Measurements from ENCODE around the gene ATP4B.

Gene ATP4B

GRCh38 chr13:113657851-113658741 is at the start of gene ATP4B:
TSS of gene ATP4B (minus strand) at chr13:113658198. CDS start at chr13:113658144, 54 bp downstream.
- DNase-seq, result no peak

- no peak for DNase-seq
These were observed 14.1 kb upstream of the ATP4B start for GRCh38 chr13:113672002-113672651.

- DNase-seq, result no peak
These were observed 13.3 kb upstream of the ATP4B start for GRCh38 chr13:113671066-113672001.

- no peak for DNase-seq
These were observed 12.5 kb upstream of the ATP4B start for GRCh38 chr13:113670541-113670940.

GRCh38 chr13:113669755-113670341 is 11.8 kb upstream of the ATP4B start:
- no peak for DNase-seq

- no peak for DNase-seq
These were observed 11.3 kb upstream of the ATP4B start for GRCh38 chr13:113669231-113669754.

GRCh38 chr13:113668491-113668971 is 10.5 kb upstream of the ATP4B start:
- DNase-seq, result no peak

GRCh38 chr13:113667771-113668490 is 9.9 kb upstream of the ATP4B start:
- DNase-seq, result no peak

GRCh38 chr13:113666951-113667701 is 9.1 kb upstream of the ATP4B start, which contains the start of gene GRK1:
TSS of gene GRK1 (plus strand) at chr13:113667219. CDS start at chr13:113667387, 168 bp downstream.
- DNase-seq, result no peak

GRCh38 chr13:113666329-113666670 is 8.3 kb upstream of the ATP4B start:
- no peak for DNase-seq

- no peak for DNase-seq
These were observed 7.8 kb upstream of the ATP4B start for GRCh38 chr13:113665597-113666328.

- DNase-seq, result no peak
These were observed 7.0 kb upstream of the ATP4B start for GRCh38 chr13:113664751-113665596.

GRCh38 chr13:113663934-113664333 is 5.9 kb upstream of the ATP4B start:
- DNase-seq, result no peak

- DNase-seq, result no peak
These were observed 3.5 kb upstream of the ATP4B start for GRCh38 chr13:113661509-113661908.

- DNase-seq, result no peak
These were observed 2.1 kb upstream of the ATP4B start for GRCh38 chr13:113660066-113660465.

GRCh38 chr13:113659337-113659736 is 1.3 kb upstream of the ATP4B start:
- no peak for DNase-seq

- DNase-seq, result no peak
These were observed 838 bp upstream of the ATP4B start for GRCh38 chr13:113658836-113659235.

GRCh38 chr13:113656831-113657671 is 947 bp downstream of the ATP4B start:
- no peak for DNase-seq
